ENCODE results near the gene NRG2. TPM values are rescaled to one million over a fixed set of nuclear protein-coding genes. Genes with fewer than 3 reads are reported as not detected.

The NRG2 gene
- total RNA-seq, 1 experiment from 2014 or later = 0.91 TPM

- ChIA-PET POLR2A (no interaction called here), RAD21 (ENCODE audit: low non-redundant PET in 1 of 2, low total read pairs in 2 of 2, uncharacterized antibody in 2 of 2, unreplicated experiment in 2 of 2) (no interaction called here), CTCF (no interaction called here)
- H3K79me2 ChIP-seq (ENCODE audit: insufficient read depth, low read length) = no peaks in the 10 kb centered on the region
- no peak for ATAC-seq
- peaks cover 11% of the 10 kb centered on the region; the same call in 1 of the 2 replicates for H3K27me3 ChIP-seq (ENCODE audit: insufficient read depth, low read length)
- H3K27ac ChIP-seq (ENCODE audit: low read depth, low read length) = no peak overlapping the region
- no peak overlapping the region for H2AFZ ChIP-seq (ENCODE audit: low read depth, low read length, poor library complexity, severe bottlenecking)
- DNase-seq (ENCODE audit: low read depth, low spot score) = no peak
- H3K4me2 ChIP-seq (ENCODE audit: low read length) = no peak overlapping the region
- no peak overlapping the region for H3K9ac ChIP-seq (ENCODE audit: low read length)
- H3K4me3 ChIP-seq (replicated peaks in 1 of 2; ENCODE audit: low read depth in 1 of 2, low read length in 2 of 2) = no peak overlapping the region
- intact Hi-C loops (cut with micrococcal nuclease) = no loop called here
- H3K36me3 ChIP-seq (ENCODE audit: control insufficient read depth in 1 of 2, insufficient read depth in 2 of 2, low read length in 2 of 2) = no peaks in the 10 kb centered on the region
- BruUV-seq (replicated peaks) = no TSS peak
- no peaks in the 10 kb centered on the region for H3K9me3 ChIP-seq (ENCODE audit: control insufficient read depth in 1 of 2, insufficient read depth in 1 of 2, low read depth in 1 of 2, low read length in 2 of 2)
- no peaks in the 10 kb centered on the region for H4K20me1 ChIP-seq (ENCODE audit: insufficient read depth)
- TF ChIP-seq JUND (IDR thresholded peaks at IDR 0.05) = no peak
- no peak for TF ChIP-seq ELF1 (IDR thresholded peaks at IDR 0.05; ENCODE audit: borderline replicate concordance, low read depth)
- TF ChIP-seq, protein P1, sequence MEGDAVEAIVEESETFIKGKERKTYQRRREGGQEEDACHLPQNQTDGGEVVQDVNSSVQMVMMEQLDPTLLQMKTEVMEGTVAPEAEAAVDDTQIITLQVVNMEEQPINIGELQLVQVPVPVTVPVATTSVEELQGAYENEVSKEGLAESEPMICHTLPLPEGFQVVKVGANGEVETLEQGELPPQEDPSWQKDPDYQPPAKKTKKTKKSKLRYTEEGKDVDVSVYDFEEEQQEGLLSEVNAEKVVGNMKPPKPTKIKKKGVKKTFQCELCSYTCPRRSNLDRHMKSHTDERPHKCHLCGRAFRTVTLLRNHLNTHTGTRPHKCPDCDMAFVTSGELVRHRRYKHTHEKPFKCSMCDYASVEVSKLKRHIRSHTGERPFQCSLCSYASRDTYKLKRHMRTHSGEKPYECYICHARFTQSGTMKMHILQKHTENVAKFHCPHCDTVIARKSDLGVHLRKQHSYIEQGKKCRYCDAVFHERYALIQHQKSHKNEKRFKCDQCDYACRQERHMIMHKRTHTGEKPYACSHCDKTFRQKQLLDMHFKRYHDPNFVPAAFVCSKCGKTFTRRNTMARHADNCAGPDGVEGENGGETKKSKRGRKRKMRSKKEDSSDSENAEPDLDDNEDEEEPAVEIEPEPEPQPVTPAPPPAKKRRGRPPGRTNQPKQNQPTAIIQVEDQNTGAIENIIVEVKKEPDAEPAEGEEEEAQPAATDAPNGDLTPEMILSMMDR (IDR thresholded peaks at IDR 0.05 in 2 of 3, conservative IDR thresholded peaks at IDR 0.05 in 1 of 3; ENCODE audit: borderline replicate concordance in 1 of 3, insufficient read depth in 1 of 3, low read depth in 2 of 3, low read length in 2 of 3) = no peak
- TF ChIP-seq POLR2AphosphoS5 (IDR thresholded peaks at IDR 0.05; ENCODE audit: low read depth, low read length) = no peak
- no peak for TF ChIP-seq REST (IDR thresholded peaks at IDR 0.05; ENCODE audit: low read depth)
- TF ChIP-seq, protein P2, sequence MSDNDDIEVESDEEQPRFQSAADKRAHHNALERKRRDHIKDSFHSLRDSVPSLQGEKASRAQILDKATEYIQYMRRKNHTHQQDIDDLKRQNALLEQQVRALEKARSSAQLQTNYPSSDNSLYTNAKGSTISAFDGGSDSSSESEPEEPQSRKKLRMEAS (IDR thresholded peaks at IDR 0.05) = no peak
- TF ChIP-seq RAD21 (IDR thresholded peaks at IDR 0.05; ENCODE audit: low read depth) = no peak
- TF ChIP-seq CEBPB (IDR thresholded peaks at IDR 0.05; ENCODE audit: low read depth) = no peak
- TF ChIP-seq ATF3 (IDR thresholded peaks at IDR 0.05) = no peak
- no peak for TF ChIP-seq SRF (IDR thresholded peaks at IDR 0.05; ENCODE audit: low read depth)
- no peak for TF ChIP-seq EZH2 (IDR thresholded peaks at IDR 0.05)
- H3K9me2 ChIP-seq (ENCODE audit: insufficient read depth) = no peaks in the 10 kb centered on the region
- H3K4me1 ChIP-seq (ENCODE audit: control insufficient read depth in 1 of 2, insufficient read depth in 2 of 2, low read length in 2 of 2) = no peaks in the 10 kb centered on the region
Measured at GRCh38 chr5:140017397-140018095, 25.6 kb downstream of the NRG2 start.
